Measurements from ENCODE around the gene GKN2. TPM values are rescaled to one million over a fixed set of nuclear protein-coding genes. Genes with fewer than 3 reads are reported as not detected.

The GKN2 gene
- total and polyA plus RNA-seq, 4 donors, result 3.4 to 429 (median 102) TPM

DNA sequence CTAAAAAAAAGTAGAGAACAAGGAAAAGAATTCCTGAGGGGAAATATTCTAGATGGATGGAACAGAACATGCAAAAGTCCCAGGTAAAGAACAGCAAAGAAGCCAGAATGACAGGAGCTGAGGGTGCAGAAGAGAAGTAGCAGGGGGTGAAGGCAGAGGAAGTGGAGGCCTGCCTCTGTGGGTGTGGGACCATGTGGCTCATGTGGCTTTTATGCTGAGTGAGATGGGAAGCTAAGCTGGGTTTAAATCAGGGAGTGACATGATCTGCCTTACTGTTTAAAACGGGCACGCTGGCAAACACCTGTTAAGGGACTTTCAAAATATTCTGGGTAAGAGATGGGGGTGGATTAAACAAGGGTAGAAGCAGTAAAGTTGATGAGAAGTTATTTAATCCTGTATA, 40.0 kb downstream of the GKN2 start:
- no peak for ATAC-seq (ENCODE audit: insufficient read depth, low FRiP score)
- Histone ChIP-seq H3K9ac (ENCODE audit: insufficient read depth in 1 of 2, low read length in 2 of 2) (no peak overlapping the region), H3K4me1 (ENCODE audit: control insufficient read depth in 5 of 5, insufficient read depth in 5 of 5, low read length in 5 of 5) (peaks cover 0 to 15% (median 0%) of the 10 kb centered on the region in 5 donors), H3K27ac (ENCODE audit: low read depth in 1 of 2, low read length in 1 of 2) (no peak overlapping the region), H3K4me3 (no peak overlapping the region), H3K27me3 (ENCODE audit: control insufficient read depth in 3 of 3, insufficient read depth in 3 of 3, low read length in 2 of 3) (no peaks in the 10 kb centered on the region), H3K9me3 (ENCODE audit: control insufficient read depth in 4 of 4, insufficient read depth in 3 of 4, low read length in 3 of 4) (no peaks in the 10 kb centered on the region), H3K36me3 (ENCODE audit: control insufficient read depth in 4 of 4, insufficient read depth in 4 of 4, low read length in 4 of 4) (no peaks in the 10 kb centered on the region)
- no peak for DNase-seq
- 17 to 45% methylated on average over 2 of the region's 2 CpGs for WGBS, 2 donors
- TF ChIP-seq CTCF (IDR thresholded peaks at IDR 0.05; ENCODE audit: control extremely low read depth, extremely low read depth), result no peak

- TF ChIP-seq CTCF (IDR thresholded peaks at IDR 0.05; ENCODE audit: control extremely low read depth, extremely low read depth), result no peak
Measured at GRCh38 chr2:68912111-68912510, 40.6 kb downstream of the GKN2 start.

DNA sequence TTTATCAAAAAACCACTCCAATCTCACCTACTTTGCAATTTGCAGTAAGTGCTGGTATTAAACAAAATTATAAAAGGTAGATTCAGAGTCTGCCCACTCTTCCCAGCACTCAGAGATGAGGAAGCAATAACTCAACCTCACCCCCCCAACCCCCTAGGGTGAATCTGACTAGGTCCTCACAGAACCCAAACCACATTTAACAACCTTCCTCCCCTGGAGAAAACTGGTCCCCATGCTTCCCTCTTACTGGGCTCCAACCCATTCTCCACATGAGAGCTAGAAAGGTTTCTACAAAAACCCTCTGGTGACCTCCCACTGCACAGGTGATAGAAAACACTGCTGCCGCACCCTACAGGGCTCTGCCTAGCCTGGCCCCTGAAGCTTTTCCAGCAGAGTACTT, 41.0 kb downstream of the GKN2 start:
- Histone ChIP-seq H3K27ac (ENCODE audit: low read depth in 1 of 2, low read length in 1 of 2) (no peak overlapping the region), H3K9ac (ENCODE audit: insufficient read depth in 1 of 2, low read length in 2 of 2) (no peak overlapping the region), H3K4me1 (ENCODE audit: control insufficient read depth in 5 of 5, insufficient read depth in 5 of 5, low read length in 5 of 5) (peaks cover 0 to 15% (median 0%) of the 10 kb centered on the region in 5 donors), H3K36me3 (ENCODE audit: control insufficient read depth in 4 of 4, insufficient read depth in 4 of 4, low read length in 4 of 4) (no peaks in the 10 kb centered on the region), H3K4me3 (no peak overlapping the region), H3K27me3 (ENCODE audit: control insufficient read depth in 3 of 3, insufficient read depth in 3 of 3, low read length in 2 of 3) (no peaks in the 10 kb centered on the region), H3K9me3 (ENCODE audit: control insufficient read depth in 4 of 4, insufficient read depth in 3 of 4, low read length in 3 of 4) (no peaks in the 10 kb centered on the region)
- no peak for DNase-seq
- no peak for TF ChIP-seq CTCF (IDR thresholded peaks at IDR 0.05; ENCODE audit: control extremely low read depth, extremely low read depth)
- ATAC-seq (ENCODE audit: insufficient read depth, low FRiP score), result no peak
- 85 to 94% methylated on average over 1 of the region's 1 CpG for WGBS, 2 donors

More at GRCh38 chr2:68912111-68912510, 40.6 kb downstream of the GKN2 start:
- H3K9ac ChIP-seq (ENCODE audit: insufficient read depth in 1 of 2, low read length in 2 of 2), result no peak overlapping the region
- no peaks in the 10 kb centered on the region for H3K36me3 ChIP-seq (ENCODE audit: control insufficient read depth in 4 of 4, insufficient read depth in 4 of 4, low read length in 4 of 4)
- ATAC-seq (ENCODE audit: insufficient read depth, low FRiP score), result no peak
- no peak overlapping the region for H3K4me3 ChIP-seq
- DNase-seq, result no peak
- WGBS, 2 donors, result 90 to 94% methylated on average over 3 of the region's 3 CpGs
- H3K4me1 ChIP-seq (ENCODE audit: control insufficient read depth in 5 of 5, insufficient read depth in 5 of 5, low read length in 5 of 5), result peaks cover 0 to 15% (median 0%) of the 10 kb centered on the region in 5 donors
- H3K27ac ChIP-seq (ENCODE audit: low read depth in 1 of 2, low read length in 1 of 2), result no peak overlapping the region
- no peaks in the 10 kb centered on the region for H3K9me3 ChIP-seq (ENCODE audit: control insufficient read depth in 4 of 4, insufficient read depth in 3 of 4, low read length in 3 of 4)
- no peaks in the 10 kb centered on the region for H3K27me3 ChIP-seq (ENCODE audit: control insufficient read depth in 3 of 3, insufficient read depth in 3 of 3, low read length in 2 of 3)

GRCh38 chr2:68911246-68911645, 41.4 kb downstream of the GKN2 start:
- H3K36me3 ChIP-seq (ENCODE audit: control insufficient read depth in 4 of 4, insufficient read depth in 4 of 4, low read length in 4 of 4), result no peaks in the 10 kb centered on the region
- 71 to 79% methylated on average over 4 of the region's 4 CpGs for WGBS, 2 donors
- H3K27me3 ChIP-seq (ENCODE audit: control insufficient read depth in 3 of 3, insufficient read depth in 3 of 3, low read length in 2 of 3), result no peaks in the 10 kb centered on the region
- H3K9me3 ChIP-seq (ENCODE audit: control insufficient read depth in 4 of 4, insufficient read depth in 3 of 4, low read length in 3 of 4), result no peaks in the 10 kb centered on the region
- H3K4me3 ChIP-seq, result no peak overlapping the region
- no peak for TF ChIP-seq CTCF (IDR thresholded peaks at IDR 0.05; ENCODE audit: control extremely low read depth, extremely low read depth)
- DNase-seq (no peak), ATAC-seq (ENCODE audit: insufficient read depth, low FRiP score) (no peak)
- no peak overlapping the region for H3K27ac ChIP-seq (ENCODE audit: low read depth in 1 of 2, low read length in 1 of 2)
- H3K4me1 ChIP-seq (ENCODE audit: control insufficient read depth in 5 of 5, insufficient read depth in 5 of 5, low read length in 5 of 5), result peaks cover 0 to 15% (median 0%) of the 10 kb centered on the region in 5 donors
- H3K9ac ChIP-seq (ENCODE audit: insufficient read depth in 1 of 2, low read length in 2 of 2), result no peak overlapping the region

Data from lung (tissue), 12 donors.